Measurements from ENCODE around the gene UBE2D1.

DNA sequence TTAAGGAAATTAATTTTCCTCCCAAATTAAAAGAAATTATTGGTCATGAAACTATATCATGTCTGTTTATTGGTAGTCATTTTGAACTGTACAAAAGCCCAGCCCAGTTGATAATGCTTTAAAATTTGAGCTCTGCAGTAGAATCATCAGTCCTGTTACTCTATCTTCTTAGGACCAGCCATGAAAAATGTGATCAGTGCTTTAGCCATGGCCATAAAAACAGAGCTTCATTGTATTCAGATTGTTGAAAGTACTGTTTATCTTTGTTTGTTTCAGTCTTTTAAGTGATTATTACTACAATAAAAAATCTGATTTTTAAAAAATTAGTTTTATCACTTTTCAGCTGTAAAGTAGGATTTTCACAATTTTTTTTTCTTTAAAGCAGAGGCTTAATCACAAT, 36.7 kb downstream of the UBE2D1 start:
- TF ChIP-seq, protein P1, sequence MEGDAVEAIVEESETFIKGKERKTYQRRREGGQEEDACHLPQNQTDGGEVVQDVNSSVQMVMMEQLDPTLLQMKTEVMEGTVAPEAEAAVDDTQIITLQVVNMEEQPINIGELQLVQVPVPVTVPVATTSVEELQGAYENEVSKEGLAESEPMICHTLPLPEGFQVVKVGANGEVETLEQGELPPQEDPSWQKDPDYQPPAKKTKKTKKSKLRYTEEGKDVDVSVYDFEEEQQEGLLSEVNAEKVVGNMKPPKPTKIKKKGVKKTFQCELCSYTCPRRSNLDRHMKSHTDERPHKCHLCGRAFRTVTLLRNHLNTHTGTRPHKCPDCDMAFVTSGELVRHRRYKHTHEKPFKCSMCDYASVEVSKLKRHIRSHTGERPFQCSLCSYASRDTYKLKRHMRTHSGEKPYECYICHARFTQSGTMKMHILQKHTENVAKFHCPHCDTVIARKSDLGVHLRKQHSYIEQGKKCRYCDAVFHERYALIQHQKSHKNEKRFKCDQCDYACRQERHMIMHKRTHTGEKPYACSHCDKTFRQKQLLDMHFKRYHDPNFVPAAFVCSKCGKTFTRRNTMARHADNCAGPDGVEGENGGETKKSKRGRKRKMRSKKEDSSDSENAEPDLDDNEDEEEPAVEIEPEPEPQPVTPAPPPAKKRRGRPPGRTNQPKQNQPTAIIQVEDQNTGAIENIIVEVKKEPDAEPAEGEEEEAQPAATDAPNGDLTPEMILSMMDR (IDR thresholded peaks at IDR 0.05 in 4 of 5, conservative IDR thresholded peaks at IDR 0.05 in 1 of 5): no peak
- no peak for TF ChIP-seq POLR2A (IDR thresholded peaks at IDR 0.05)

Measured in gastrocnemius medialis (tissue), 4 donors.